Thoracic aorta (tissue), 2 donors: Measurements from ENCODE around the gene KLF13. TPM values are rescaled to one million over a fixed set of nuclear protein-coding genes. Genes with fewer than 3 reads are reported as not detected.

Experiments used
- ATAC-seq: fragments of 150-250 bp; one replicate; pipeline ENCODE4 v1.8.0; 2017; ENCODE audit warnings: low read depth; ENCODE audit not compliant: insufficient number of reproducible peaks, low FRiP score
- DNase-seq: peaks from one replicate; pipeline ENCODE4 v3.0.0-alpha.2; 2020; ENCODE audit warnings: low spot score
- H3K27ac ChIP-seq, 2 donors: fragments of 200-600 bp; sonication (generic); 1 replicate in 1 of 2; 2 replicates in 1 of 2; pipeline ENCODE4 v1.5.1; 2016; ENCODE audit warnings: mild to moderate bottlenecking in 2 of 2, moderate library complexity in 2 of 2
- H3K27me3 ChIP-seq: fragments of 200-600 bp; sonication (generic); replicated peaks from 2 replicates; pipeline ENCODE4 v1.6.0; 2016; ENCODE audit warnings: mild to moderate bottlenecking; ENCODE audit not compliant: insufficient read depth
- H3K36me3 ChIP-seq: fragments of 200-600 bp; sonication (generic); one replicate; pipeline ENCODE4 v1.5.1; 2016
- H3K4me1 ChIP-seq, 2 donors: fragments of 200-600 bp; sonication (generic); 1 replicate in 1 of 2; 2 replicates in 1 of 2; pipeline versions ENCODE4 v1.5.1 to v1.6.0; 2016; ENCODE audit warnings: low read depth in 2 of 2, mild to moderate bottlenecking in 1 of 2; ENCODE audit not compliant: control insufficient read depth in 1 of 2
- H3K4me3 ChIP-seq: fragments of 200-600 bp; sonication (generic); 2 replicates; pipeline ENCODE4 v1.5.1; 2016; ENCODE audit warnings: mild to moderate bottlenecking
- H3K9me3 ChIP-seq: fragments of 200-600 bp; sonication (generic); 2 replicates; pipeline ENCODE4 v1.5.1; 2016
- total RNA-seq, 2 donors: library from RNA; depleted of rRNA; stranded (reverse); fragments of >200 nt; gene quantifications; one replicate each; pipeline versions ENCODE4 v1.1.0 to v1.2.3, GENCODE V29; 2016
- TF ChIP-seq, protein P1 (sequence below): fragments of 200-600 bp; sonication (generic); IDR thresholded peaks from one replicate; pipeline ENCODE4 v1.5.1; 2019; ENCODE audit warnings: antibody characterized with exemption

KLF13 gene
- total RNA-seq, 2 donors from 2014 or later, result 59.5 to 76.5 TPM

DNA sequence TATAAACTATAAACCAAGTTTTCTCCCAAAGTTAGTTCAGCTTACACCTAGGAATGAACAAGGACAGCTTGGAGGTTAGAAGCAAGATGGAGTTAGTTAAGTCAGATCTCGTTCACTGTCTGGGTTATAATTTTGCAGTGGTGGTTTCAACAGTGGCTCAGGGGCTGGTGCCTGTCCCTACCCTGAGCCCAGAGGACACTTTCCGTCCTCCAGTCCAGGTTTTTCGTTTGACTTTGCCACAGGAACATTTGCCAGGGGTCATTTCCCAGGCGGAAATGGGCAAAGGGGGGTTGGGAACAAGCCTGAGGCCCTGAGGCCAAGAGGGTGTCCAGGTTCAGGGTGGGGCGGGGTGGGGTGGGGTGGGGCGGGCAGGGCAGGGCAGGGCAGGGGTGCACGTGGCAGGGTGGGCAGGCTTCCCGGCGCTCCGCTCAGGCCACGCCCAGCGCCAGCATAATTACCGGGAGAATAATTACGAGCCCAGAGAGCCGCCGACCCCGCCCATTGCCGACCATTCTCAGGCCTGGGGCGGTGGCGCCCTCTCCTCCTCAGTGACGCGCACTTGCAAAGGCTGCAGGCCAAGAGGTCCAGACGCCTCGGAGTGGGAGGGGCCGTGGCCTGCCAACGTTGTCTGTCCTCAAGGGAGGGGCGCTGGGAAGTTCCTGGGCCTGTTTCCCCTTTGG, 70.4 kb downstream of the KLF13 start:
- Histone ChIP-seq H3K27ac (peak overlapping the region; percentile 71 to 72), H3K36me3 (no peaks in the 10 kb centered on the region), H3K9me3 (no peaks in the 10 kb centered on the region), H3K27me3 (no peaks in the 10 kb centered on the region), H3K4me3 (peak overlapping the region; percentile 42), H3K4me1 (peaks cover 10 to 35% of the 10 kb centered on the region in 2 donors)
- ATAC-seq (peak; percentile 66), DNase-seq (peak; percentile 76)
- TF ChIP-seq, protein P1, sequence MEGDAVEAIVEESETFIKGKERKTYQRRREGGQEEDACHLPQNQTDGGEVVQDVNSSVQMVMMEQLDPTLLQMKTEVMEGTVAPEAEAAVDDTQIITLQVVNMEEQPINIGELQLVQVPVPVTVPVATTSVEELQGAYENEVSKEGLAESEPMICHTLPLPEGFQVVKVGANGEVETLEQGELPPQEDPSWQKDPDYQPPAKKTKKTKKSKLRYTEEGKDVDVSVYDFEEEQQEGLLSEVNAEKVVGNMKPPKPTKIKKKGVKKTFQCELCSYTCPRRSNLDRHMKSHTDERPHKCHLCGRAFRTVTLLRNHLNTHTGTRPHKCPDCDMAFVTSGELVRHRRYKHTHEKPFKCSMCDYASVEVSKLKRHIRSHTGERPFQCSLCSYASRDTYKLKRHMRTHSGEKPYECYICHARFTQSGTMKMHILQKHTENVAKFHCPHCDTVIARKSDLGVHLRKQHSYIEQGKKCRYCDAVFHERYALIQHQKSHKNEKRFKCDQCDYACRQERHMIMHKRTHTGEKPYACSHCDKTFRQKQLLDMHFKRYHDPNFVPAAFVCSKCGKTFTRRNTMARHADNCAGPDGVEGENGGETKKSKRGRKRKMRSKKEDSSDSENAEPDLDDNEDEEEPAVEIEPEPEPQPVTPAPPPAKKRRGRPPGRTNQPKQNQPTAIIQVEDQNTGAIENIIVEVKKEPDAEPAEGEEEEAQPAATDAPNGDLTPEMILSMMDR, result no peak

DNA sequence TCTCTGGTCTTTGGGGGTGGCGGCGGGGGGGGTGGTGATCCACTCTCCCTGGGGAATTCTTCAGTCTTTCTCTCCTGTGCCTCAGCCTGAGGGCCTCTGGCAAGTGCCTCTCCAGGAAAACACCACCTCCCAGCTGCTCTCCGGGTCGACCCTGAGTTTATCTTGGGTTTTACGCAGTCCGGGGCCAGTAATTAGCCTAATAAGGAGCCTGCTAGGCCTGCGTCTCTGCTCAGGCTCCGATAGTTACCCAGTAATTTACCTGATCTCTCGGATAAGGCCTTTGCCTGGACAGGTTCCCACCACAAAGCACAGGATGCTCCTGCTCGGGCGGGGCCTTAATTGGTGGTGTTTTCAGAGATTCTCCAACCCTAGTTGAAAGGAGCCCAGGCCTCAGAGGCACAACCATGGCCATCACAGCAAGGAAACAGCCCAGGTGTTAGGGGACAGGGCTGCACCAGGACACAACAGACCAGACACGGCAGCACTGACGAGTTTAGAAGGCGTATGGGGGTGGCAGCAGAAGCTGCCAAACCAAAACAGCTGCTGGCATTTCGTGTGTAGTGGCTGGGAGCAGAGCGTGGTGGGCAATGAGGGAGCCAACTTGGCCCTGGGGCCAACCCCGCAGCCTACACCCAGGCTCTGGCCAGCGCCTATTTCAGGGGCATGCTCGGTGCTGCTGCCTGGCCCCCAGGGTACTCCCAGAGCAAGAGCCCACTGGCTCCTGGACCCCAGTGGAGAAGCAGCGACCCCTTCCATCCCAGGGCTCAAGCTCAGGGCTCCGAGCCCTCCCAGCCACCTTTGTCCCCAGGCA, 71.4 kb downstream of the KLF13 start:
- TF ChIP-seq, protein P1, result no peak
- no peak for ATAC-seq
- no peaks in the 10 kb centered on the region for H3K9me3 ChIP-seq
- H3K4me3 ChIP-seq, result no peak overlapping the region
- peak overlapping the region; percentile 69 to 71 for H3K27ac ChIP-seq
- H3K4me1 ChIP-seq, result peaks cover 16 to 42% of the 10 kb centered on the region in 2 donors
- H3K36me3 ChIP-seq, result no peaks in the 10 kb centered on the region
- no peaks in the 10 kb centered on the region for H3K27me3 ChIP-seq
- DNase-seq, result no peak

DNA sequence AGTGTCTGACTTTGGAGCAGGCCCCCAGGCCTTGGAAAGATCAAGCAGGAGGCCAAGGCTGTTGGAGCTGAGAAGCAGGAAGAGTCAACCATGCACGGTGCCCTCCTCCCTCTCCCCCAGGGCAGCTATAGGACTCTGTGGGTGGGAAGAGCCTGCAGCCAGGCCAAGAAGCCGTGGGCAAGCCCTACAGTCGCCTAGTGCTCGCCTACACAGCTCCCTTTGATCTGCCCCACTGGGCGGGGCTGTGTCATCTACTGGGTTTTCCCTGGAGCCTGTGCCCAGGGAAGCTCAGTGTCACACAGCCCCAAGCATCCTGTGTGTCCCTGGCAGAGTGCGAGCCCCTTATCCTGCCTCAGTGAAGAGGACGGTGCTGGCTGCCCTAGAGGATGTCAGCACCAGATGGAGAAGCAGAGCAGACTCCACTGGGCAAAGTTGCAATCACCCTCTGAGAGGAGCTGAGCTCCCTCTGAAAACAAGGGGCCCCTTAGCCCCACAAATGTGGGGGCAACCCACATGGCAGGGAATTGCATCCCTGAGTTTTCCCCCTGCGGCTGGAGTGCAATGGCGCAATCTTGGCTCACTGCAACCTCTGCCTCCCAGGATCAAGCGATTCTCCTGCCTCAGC, 72.2 kb downstream of the KLF13 start:
- Histone ChIP-seq H3K27ac (peak overlapping the region; percentile 69 to 71), H3K36me3 (no peaks in the 10 kb centered on the region), H3K27me3 (no peaks in the 10 kb centered on the region), H3K4me1 (peaks cover 16 to 44% of the 10 kb centered on the region in 2 donors), H3K4me3 (no peak overlapping the region), H3K9me3 (no peaks in the 10 kb centered on the region)
- DNase-seq (no peak), ATAC-seq (no peak)
- TF ChIP-seq, protein P1, result no peak

DNA sequence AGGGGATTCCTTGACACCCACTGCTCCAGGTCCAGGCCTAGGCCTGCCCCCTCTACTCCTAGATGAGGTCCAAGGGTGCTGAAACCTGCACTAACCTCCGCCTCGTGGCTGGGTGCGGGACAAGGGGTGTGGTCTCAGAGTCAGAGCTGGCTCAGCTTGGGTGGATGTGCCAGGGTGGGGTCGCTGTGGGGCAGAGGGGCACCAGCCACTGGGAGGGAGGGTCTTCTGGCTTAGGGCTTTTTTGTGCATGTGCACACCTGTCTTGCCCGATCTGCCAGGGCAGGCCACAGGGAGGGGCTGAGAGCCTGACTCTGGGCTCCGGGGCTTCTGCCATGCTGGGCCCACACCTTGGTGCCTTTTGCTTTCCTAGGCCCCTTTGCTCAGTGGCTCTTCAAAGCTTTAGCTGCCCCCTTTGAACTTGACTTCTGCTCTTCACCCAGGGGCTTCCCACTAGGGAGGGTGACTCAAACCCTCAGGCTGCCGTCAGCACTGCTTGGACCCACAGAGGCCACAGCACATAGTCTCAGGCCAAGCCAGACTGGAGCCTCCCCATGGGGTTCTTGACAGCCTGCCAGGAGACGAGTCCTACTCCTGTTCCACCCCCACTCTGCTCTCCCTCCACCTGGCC, 73.0 kb downstream of the KLF13 start:
- DNase-seq, result no peak

More for the DNA sequence above, 73.0 kb downstream of the KLF13 start:
- ATAC-seq, result no peak
- peaks cover 16 to 44% of the 10 kb centered on the region in 2 donors for H3K4me1 ChIP-seq
- TF ChIP-seq, protein P1, result no peak
- no peak overlapping the region for H3K27ac ChIP-seq
- no peaks in the 10 kb centered on the region for H3K27me3 ChIP-seq
- no peaks in the 10 kb centered on the region for H3K9me3 ChIP-seq
- H3K4me3 ChIP-seq, result no peak overlapping the region
- no peaks in the 10 kb centered on the region for H3K36me3 ChIP-seq
